ENCODE results near the gene TNFRSF8. TPM values are rescaled to one million over a fixed set of nuclear protein-coding genes. Genes with fewer than 3 reads are reported as not detected.

Gene TNFRSF8
- total RNA-seq, 2 experiments from 2014 or later, result 0.17 to 0.22 TPM

DNA sequence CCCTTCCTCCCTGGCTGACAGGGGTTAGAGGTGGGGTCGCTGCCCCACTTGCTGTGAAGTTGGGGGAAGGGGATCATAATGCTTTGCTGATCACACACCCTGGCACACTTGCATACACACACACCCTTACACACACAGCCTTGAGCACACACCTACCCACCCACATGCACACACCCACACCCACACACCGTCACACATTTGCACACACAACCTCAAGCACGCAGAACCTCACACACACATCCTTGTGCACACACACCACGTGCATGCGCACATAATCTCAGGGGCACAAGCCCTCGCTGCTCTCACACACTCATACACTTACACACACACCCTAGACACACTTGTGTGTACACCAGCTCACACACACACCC, 16.4 kb upstream of the TNFRSF8 start:
- ATAC-seq (ENCODE audit: low read depth), result no peak
- POLR2A ChIA-PET, result interaction anchor here (0.7 to 2.5 kb wide), 5 partner anchors 10 to 138 kb away, joined by 3 to 15 read pairs (median 3); partner anchors contain the start of gene MIIP

DNA sequence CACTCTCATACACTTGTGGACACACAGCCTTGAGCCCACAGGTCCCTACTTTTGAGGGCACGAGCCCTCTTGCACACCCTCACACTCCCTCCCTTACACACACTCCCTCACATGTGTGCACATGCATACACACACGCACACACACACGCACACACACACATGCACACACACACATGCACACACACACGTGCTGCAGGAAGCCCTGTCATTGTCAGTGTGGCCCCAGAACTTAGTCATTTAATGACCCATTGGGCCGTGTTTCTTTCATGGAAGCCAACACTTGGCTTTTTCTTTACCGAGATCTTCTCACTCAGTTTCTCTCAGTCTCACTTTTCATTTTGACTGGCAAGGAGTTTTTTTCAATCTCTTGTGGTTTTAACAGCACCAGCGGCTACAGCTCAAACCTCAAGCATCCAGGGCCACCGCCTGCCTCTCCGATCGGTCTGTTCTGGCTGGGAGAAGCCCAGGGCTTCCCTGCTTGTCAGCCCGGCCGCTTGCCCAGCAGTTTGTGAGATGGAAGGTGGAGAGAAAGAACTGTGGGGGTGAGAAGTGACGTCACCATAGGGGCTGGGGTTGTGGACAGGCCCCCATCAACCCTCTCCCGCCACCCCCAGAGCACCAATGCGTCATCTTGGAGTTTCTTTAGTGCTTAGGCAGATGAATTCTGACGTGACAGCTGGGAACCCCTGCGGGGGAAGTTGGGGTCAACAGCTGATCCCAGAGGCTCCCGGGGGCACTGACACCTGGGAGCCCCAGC, 15.8 kb upstream of the TNFRSF8 start:
- Mint-ChIP-seq H3K4me1 (peaks cover 11% of the 10 kb centered on the region), H3K27ac (no peak overlapping the region), H3K4me3 (no peak overlapping the region), H3K27me3 (peaks cover 15% of the 10 kb centered on the region), H3K9me3 (no peaks in the 10 kb centered on the region), H3K36me3 (no peaks in the 10 kb centered on the region)
- peak; percentile 67 for DNase-seq
- peak; percentile 85 for ATAC-seq (ENCODE audit: low read depth)
- POLR2A ChIA-PET, result interaction anchor here (0.7 to 2.5 kb wide), 5 partner anchors 10 to 139 kb away, joined by 3 to 15 read pairs (median 3); partner anchors contain the start of gene MIIP

More for the DNA sequence above, 16.4 kb upstream of the TNFRSF8 start:
- H3K4me1 Mint-ChIP-seq, result peaks cover 5% of the 10 kb centered on the region
- H3K36me3 Mint-ChIP-seq, result no peaks in the 10 kb centered on the region
- peaks cover 15% of the 10 kb centered on the region for H3K27me3 Mint-ChIP-seq
- no peaks in the 10 kb centered on the region for H3K9me3 Mint-ChIP-seq
- DNase-seq, result no peak
- no peak overlapping the region for H3K4me3 Mint-ChIP-seq
- H3K27ac Mint-ChIP-seq, result no peak overlapping the region

DNA sequence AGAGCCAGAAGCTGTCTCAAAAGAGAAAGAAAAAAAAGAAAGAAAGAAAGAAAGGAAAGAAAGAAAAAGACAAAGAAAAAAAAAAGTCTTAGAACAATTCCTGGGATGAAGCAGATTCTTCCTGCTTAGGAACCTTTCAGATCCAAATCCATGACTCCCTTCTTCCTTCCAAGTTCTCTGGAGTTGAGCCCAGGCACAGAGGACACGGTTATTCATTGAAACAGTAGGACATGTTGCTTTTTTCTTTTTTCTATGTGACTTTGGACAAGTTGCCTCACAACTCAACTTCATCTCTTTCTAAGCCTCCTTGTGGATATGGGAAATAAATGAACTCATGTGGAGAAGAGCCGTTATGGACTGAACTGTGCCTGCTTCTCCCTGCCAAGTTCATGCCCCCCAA, 14.7 kb upstream of the TNFRSF8 start:
- Mint-ChIP-seq H3K4me1 (peaks cover 15% of the 10 kb centered on the region), H3K36me3 (no peaks in the 10 kb centered on the region), H3K4me3 (no peak overlapping the region), H3K27ac (no peak overlapping the region), H3K9me3 (no peaks in the 10 kb centered on the region), H3K27me3 (peaks cover 16% of the 10 kb centered on the region)
- POLR2A ChIA-PET, result interaction anchor here (2.5 kb wide), 1 partner anchor 140 kb away, joined by 15 read pairs; no protein-coding TSS in a partner anchor
- ATAC-seq (ENCODE audit: low read depth) (no peak), DNase-seq (no peak)

DNA sequence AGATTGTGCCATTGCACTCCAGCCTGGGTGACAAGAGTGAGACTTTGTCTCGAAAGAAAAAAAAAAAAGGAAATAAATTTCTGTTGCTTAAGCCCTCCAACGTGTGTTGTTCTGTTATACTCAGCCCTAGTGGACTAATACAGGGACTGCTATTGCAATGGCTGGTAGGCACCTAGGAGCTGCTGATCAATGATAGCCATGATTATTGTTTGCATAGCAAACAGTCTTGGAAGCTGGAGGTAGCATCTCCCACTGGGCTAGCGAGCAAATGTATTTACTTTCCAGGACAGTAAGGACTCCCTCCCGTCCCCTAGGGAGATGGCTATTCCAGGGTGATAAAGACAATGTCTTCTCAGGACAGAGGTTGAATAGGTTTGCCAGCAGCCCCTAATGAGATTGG, 13.5 kb upstream of the TNFRSF8 start:
- DNase-seq (no peak), ATAC-seq (ENCODE audit: low read depth) (no peak)
- Mint-ChIP-seq H3K36me3 (no peaks in the 10 kb centered on the region), H3K27ac (no peak overlapping the region), H3K27me3 (peaks cover 9% of the 10 kb centered on the region), H3K9me3 (no peaks in the 10 kb centered on the region), H3K4me1 (peaks cover 15% of the 10 kb centered on the region), H3K4me3 (no peak overlapping the region)
- POLR2A ChIA-PET, result no interaction called here

DNA sequence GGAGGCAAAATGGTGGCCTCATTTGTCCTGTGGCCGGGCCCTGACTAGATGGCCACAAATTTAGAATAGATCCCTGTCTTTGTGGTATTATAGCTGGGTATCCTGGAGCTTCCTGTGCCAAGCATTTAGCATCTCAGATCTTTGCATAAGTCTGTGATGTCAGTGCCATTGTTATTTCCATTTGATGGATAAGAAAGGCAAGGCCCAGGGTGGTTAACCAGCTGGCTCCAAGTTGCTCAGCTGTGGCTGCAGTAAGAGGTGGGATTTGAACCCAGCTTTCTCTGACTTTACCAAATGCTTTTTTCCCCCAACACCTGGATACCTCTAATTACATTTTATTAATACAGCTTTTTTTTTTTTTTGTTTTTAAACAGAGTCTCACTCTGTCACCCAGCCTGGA, 11.7 kb upstream of the TNFRSF8 start:
- H3K4me1 Mint-ChIP-seq, result peaks cover 15% of the 10 kb centered on the region
- H3K27me3 Mint-ChIP-seq, result peaks cover 7% of the 10 kb centered on the region
- POLR2A ChIA-PET, result interaction anchor here (0.5 to 1.6 kb wide), 3 partner anchors 142 to 1561 kb away, joined by 3 to 6 read pairs (median 3); no protein-coding TSS in a partner anchor
- no peaks in the 10 kb centered on the region for H3K36me3 Mint-ChIP-seq
- DNase-seq (no peak), ATAC-seq (ENCODE audit: low read depth) (no peak)
- no peak overlapping the region for H3K4me3 Mint-ChIP-seq
- no peaks in the 10 kb centered on the region for H3K9me3 Mint-ChIP-seq
- no peak overlapping the region for H3K27ac Mint-ChIP-seq

DNA sequence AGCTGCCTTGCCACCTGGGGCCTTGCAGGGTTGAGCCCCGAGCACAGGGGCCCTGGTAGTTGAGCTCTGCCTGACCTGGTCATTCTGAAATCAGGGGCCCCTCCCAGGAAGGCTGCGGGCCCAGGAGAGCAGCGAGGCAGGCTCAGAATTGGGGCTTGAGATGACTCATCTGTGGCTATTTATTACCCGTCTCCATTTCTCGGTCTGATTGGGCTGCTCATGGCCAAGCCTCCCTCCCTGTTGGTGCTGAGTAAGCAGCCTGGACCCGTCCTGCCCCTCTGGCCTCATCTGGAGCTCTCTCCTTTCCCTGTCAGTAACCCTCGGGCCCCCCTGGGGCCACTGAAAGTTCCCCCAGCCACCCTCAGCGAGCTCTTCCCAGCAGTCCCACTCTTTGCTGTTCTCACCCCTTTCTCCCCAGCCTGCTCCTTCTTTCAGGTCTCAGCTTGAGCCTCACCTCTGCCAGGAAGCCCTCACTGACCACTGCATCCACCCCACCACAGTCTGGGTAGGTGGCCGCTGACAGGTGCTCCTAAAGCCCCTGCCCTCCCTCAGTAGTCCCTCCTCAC, 11.0 kb upstream of the TNFRSF8 start:
- DNase-seq, result no peak
- H3K4me3 Mint-ChIP-seq, result peak overlapping the region; percentile 17
- no peak overlapping the region for H3K27ac Mint-ChIP-seq
- H3K9me3 Mint-ChIP-seq, result no peaks in the 10 kb centered on the region
- ATAC-seq (ENCODE audit: low read depth), result peak; percentile 27
- peaks cover 7% of the 10 kb centered on the region for H3K27me3 Mint-ChIP-seq
- H3K36me3 Mint-ChIP-seq, result no peaks in the 10 kb centered on the region
- POLR2A ChIA-PET, result interaction anchor here (1.1 kb wide), 1 partner anchor 144 kb away, joined by 3 read pairs; no protein-coding TSS in a partner anchor
- H3K4me1 Mint-ChIP-seq, result peaks cover 19% of the 10 kb centered on the region

DNA sequence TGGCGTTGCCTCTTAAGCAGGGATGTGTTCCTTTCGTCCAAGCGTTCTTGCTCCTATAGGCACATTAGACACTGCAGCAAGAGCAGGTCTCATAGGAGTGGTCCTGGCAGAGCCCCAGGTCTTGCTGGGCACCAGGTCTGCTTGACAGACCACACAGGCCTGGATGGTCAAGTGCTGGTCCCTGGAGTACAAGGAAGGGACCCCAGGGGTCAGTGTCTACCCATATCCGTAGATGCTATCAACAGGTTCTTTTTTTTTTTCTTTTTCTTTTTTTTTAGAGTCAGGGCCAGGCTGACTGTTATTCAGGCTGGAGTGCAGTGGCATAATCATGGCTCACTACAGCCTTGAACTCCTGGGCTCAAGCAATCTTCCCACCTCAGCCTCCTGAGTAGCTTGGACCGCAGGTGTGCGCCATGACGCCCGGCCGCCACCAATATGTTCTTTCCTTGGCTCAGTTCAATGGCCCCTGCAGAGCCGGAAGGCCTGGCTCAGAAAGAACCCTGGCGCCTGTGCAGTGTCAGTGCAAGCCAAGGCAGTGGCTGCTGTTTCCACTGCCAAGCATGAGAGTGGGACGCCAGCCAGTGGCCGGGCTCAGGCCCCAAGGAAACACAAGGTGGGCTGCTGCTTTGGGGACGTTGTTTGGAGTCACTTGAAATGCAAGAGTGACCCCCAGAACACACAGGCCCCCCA, 10.0 kb upstream of the TNFRSF8 start:
- Mint-ChIP-seq H3K27ac (no peak overlapping the region), H3K36me3 (no peaks in the 10 kb centered on the region), H3K27me3 (peaks cover 7% of the 10 kb centered on the region), H3K9me3 (no peaks in the 10 kb centered on the region), H3K4me3 (no peak overlapping the region), H3K4me1 (peaks cover 26% of the 10 kb centered on the region)
- no peak for ATAC-seq (ENCODE audit: low read depth)
- DNase-seq, result no peak
- POLR2A ChIA-PET, result interaction anchor here (0.6 kb wide), 1 partner anchor 34 kb away, joined by 3 read pairs; no protein-coding TSS in a partner anchor

DNA sequence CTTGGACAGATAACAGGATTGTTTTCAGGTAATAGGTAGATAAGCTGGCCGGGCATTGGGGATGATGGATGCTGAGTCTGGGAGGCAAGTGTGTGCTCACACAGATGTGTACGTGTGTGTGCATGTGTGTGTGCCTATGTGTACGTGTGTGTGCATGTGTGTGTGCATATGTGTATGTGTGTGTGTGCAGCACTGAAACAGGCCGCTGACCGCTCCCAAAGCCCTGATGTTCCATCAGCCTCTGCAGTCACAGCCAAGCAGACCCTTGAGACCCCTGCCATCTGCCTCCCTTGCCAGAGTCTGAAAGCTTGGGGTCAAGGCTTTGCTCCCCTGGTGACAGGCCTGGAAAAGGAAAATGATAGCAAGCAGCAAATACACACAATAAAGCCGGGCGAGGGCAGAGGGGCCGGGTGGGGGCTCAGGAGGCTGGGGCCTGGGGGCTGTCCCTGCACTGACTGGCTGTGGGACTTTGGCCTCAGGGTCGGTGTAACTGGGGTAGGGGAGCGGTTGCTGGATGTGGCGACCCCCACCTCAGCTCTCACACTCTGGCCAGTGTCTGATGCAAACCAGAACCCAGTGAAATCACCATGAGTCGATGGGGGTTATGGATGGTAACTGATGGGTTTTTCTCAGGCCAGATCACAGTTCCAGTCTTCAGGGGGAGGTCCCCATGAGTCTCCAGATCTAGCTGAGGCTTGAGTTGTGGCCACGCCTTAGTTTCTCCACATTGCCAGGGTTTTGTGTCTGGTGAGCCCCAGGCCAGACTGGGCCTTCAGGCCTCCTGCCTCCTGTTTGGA, 9.2 kb upstream of the TNFRSF8 start:
- H3K4me3 Mint-ChIP-seq, result no peak overlapping the region
- peaks cover 24% of the 10 kb centered on the region for H3K4me1 Mint-ChIP-seq
- no peaks in the 10 kb centered on the region for H3K36me3 Mint-ChIP-seq
- no peak overlapping the region for H3K27ac Mint-ChIP-seq
- no peaks in the 10 kb centered on the region for H3K9me3 Mint-ChIP-seq
- no peak for ATAC-seq (ENCODE audit: low read depth)
- POLR2A ChIA-PET, result interaction anchor here (0.6 kb wide), 1 partner anchor 35 kb away, joined by 3 read pairs; no protein-coding TSS in a partner anchor
- H3K27me3 Mint-ChIP-seq, result peaks cover 4% of the 10 kb centered on the region
- no peak for DNase-seq

DNA sequence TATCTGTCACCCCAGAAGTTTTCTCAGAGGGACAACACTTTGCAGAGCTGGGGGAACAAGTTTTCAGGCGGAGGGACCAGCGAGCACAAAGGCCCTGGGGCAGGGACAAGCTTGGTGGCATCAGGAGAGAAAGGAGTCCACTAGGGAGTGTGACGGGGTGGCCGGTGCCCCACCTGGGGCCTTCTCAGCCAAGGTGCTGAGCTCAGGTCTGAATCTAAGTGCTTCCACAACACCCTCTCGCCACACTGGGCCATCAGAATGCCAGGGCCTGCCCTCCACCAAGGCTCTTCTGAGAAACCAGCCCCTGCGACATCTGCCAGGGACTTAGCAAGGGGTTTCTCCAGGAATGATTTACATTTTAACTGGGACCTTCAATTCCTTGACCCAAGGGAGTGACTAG, 7.8 kb upstream of the TNFRSF8 start:
- Mint-ChIP-seq H3K9me3 (no peaks in the 10 kb centered on the region), H3K27ac (no peak overlapping the region), H3K27me3 (peaks cover 16% of the 10 kb centered on the region), H3K4me3 (no peak overlapping the region), H3K36me3 (no peaks in the 10 kb centered on the region), H3K4me1 (peaks cover 30% of the 10 kb centered on the region)
- ATAC-seq (ENCODE audit: low read depth) (no peak), DNase-seq (no peak)
- POLR2A ChIA-PET, result interaction anchor here (0.6 kb wide), 1 partner anchor 36 kb away, joined by 5 read pairs; the partner anchor contains the start of gene MIIP

DNA sequence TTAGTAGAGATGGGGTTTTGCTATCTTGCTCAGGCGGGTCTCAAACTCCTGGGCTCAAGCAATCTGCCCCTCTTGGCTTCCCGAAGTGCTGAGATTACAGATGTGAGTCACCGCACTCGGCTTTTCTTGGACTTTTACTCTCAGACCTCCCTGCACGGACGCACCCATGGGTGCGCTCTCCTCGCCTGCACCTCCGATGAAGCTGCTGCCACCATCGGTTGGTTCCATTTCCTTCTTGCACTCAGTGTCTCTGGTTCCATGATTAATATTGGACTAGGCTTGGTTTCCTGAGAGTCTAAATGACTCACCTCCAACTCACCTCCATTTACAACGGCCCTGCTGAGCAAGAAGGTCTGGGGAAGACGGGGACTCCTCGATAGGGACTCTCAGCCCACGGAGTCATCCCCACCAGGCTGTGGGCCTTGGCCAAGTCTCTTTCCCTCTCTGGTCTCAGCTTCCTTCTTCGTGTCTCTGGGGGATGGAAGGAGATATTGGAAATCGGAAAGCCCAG, 6.7 kb upstream of the TNFRSF8 start:
- Mint-ChIP-seq H3K27me3 (peaks cover 23% of the 10 kb centered on the region), H3K4me3 (no peak overlapping the region), H3K4me1 (peaks cover 30% of the 10 kb centered on the region), H3K36me3 (no peaks in the 10 kb centered on the region), H3K27ac (no peak overlapping the region), H3K9me3 (no peaks in the 10 kb centered on the region)
- ATAC-seq (ENCODE audit: low read depth) (no peak), DNase-seq (no peak)
- POLR2A ChIA-PET, result no interaction called here

DNA sequence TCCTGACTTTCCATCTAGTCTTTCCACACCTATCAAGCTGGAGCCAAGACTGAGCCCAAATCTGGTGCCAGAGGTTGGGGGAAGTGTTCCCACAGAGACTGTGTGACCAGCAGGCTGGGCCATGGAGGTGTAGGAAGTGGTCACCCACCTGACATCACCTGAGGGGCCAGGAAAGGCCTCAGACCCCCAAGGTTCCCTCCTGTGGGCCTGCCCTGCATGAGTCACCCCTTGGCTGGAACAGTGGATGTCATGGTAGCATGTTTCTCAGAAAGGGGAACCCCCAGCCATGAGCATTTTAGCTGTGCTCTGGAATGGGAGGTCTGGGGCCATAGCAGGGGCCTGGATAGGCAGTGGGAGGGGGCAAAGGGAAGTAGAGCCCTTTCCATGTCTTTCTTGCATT, 5.7 kb upstream of the TNFRSF8 start:
- POLR2A ChIA-PET, result interaction anchor here (1.0 to 1.7 kb wide), 2 partner anchors 10 to 149 kb away, joined by 3 to 9 read pairs; no protein-coding TSS in a partner anchor
- H3K4me3 Mint-ChIP-seq, result no peak overlapping the region
- no peak overlapping the region for H3K27ac Mint-ChIP-seq
- H3K9me3 Mint-ChIP-seq, result no peaks in the 10 kb centered on the region
- no peaks in the 10 kb centered on the region for H3K36me3 Mint-ChIP-seq
- no peak for DNase-seq
- H3K27me3 Mint-ChIP-seq, result peaks cover 27% of the 10 kb centered on the region
- H3K4me1 Mint-ChIP-seq, result peaks cover 22% of the 10 kb centered on the region
- peak; percentile 69 for ATAC-seq (ENCODE audit: low read depth)

DNA sequence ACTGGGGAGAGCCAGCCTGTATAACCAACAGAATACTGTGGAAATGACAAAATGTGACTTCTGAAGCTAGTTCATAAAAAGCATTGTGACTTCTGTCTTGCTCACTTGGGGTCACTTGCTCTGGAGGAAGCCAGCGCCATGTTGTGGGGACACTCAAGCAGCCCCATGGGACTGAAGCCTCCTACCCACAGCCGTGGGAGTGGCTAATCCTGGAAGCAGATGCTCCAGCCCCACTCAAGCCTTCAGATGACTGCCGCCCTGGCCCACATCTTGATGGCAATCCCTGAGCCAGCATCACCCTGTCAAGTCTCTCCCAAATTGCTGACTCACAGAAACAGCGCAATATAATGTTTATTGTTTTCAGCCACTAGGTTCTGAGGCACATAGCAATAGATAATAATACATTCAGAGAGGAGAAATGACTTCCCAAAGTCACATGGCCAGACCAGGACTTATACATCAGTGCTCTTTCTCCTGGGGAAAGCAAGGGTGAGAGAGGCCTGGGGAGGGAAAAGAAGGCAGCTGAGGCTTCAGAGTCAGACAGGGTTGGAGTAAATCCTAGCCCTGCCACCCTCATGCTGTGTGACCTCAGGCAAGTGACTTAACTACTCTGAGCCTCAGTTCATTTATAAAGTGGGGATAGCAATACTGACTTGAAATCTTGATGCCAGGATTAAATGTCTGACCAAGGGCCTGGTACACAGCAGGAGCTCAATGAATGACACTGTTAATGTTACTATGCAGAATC, 5.0 kb upstream of the TNFRSF8 start:
- Mint-ChIP-seq H3K27me3 (peaks cover 30% of the 10 kb centered on the region), H3K4me1 (peaks cover 23% of the 10 kb centered on the region)
- POLR2A ChIA-PET, result interaction anchor here (1.7 kb wide), 1 partner anchor 150 kb away, joined by 9 read pairs; no protein-coding TSS in a partner anchor

More for the DNA sequence above, 5.0 kb upstream of the TNFRSF8 start:
- no peak for DNase-seq
- no peaks in the 10 kb centered on the region for H3K9me3 Mint-ChIP-seq
- no peak for ATAC-seq (ENCODE audit: low read depth)
- no peak overlapping the region for H3K4me3 Mint-ChIP-seq
- H3K36me3 Mint-ChIP-seq, result no peaks in the 10 kb centered on the region
- no peak overlapping the region for H3K27ac Mint-ChIP-seq
